Measurements from ENCODE around the gene LSM12.
A peak's percentile ranks its signal among the peaks of the same experiment; 100 is the strongest.
"Not testable (repeated sequence)": the region's sequence is repeated elsewhere in the genome, so short reads cannot be mapped to it uniquely, and the experiment has no call there.

LSM12 gene

DNA sequence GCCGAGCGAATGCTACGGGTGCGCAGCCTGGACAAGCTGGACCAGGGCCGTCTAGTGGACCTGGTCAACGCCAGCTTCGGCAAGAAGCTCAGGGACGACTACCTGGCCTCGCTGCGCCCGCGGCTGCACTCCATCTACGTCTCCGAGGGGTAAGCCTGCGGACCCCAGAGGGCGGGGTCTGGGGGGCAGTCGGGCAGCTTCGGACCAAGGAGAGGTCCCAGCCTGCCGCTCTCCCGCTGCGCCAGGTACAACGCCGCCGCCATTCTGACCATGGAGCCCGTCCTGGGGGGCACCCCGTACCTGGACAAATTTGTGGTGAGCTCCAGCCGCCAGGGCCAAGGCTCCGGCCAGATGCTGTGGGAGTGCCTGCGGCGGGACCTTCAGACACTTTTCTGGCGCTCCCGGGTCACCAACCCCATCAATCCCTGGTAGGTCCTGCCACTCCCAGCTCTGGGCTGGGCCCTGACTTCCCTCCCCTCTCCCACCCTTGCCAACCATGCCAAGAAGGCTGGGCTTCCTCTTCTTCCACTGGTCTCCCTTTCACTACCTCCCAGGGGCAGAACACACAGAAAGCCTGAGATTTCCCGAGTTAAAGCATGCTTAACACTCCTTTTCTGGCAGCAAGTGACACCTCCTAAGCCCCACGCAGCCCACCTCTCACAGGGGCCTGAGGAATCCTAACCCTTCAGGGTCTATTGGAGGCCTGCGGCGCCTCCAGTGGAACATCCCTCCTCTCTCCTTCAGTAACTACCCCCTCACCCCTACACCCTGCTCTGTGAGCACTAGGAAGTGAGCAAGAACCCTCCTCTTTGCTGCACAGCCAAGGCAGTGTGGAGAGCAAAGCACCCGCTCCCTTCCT, 58.9 kb downstream of the LSM12 start:
- DNase-seq (ENCODE audit: low read depth): peak; percentile 54

DNA sequence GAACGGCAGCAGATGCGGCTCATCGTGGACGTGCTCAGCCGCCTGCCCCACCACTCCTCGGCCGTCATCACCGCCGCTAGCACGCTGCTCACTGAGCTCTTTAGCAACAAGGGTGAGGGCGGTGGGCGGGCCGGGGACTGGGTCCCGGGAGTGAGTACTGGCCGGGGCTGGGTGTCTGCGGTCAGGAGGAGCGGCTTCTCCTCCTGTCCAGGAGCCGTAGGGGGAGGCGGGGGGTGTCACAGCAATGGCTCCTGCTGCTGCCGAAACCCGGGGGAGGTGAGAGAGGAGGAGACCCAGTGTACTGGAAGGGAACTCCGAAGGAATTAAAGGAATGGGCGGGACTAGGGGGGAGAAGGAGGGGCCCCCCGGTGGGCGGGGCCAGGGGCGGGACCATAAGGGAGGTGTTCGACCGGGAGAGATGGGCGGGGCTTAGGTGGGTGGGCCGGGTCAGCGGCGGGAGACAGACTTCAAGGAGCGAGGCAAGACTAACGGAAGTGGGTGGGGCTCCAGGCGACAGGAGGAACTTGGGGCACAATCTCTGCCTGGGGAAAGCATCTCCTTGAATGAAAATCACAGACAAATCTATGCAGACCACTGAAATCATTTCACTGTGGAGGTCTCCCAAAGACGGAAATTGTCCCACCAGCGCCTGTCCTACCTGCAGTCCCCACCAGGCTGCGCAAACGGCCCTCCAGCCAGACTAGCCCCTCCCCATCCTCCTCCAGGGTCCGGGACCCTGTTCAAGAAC, 59.7 kb downstream of the LSM12 start:
- peak; percentile 98 for DNase-seq (ENCODE audit: low read depth)

DNA sequence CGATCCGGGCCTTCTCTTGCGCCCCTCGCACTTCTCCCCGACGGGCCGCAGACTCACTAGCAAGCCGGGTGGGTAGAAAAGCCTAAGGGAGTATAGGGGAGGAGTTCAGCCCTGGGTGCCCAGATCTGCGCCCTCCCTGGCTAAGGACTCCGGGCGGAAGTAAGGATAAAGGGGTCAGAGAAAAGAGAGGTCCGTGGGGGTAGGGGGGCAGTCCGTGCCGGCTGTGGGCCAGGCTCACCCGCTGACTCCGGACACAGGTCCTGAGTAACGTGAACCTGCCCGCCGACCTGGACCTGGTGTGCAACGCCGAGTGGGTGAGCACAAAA, 60.2 kb downstream of the LSM12 start:
- no peak for DNase-seq (ENCODE audit: low read depth)

DNA sequence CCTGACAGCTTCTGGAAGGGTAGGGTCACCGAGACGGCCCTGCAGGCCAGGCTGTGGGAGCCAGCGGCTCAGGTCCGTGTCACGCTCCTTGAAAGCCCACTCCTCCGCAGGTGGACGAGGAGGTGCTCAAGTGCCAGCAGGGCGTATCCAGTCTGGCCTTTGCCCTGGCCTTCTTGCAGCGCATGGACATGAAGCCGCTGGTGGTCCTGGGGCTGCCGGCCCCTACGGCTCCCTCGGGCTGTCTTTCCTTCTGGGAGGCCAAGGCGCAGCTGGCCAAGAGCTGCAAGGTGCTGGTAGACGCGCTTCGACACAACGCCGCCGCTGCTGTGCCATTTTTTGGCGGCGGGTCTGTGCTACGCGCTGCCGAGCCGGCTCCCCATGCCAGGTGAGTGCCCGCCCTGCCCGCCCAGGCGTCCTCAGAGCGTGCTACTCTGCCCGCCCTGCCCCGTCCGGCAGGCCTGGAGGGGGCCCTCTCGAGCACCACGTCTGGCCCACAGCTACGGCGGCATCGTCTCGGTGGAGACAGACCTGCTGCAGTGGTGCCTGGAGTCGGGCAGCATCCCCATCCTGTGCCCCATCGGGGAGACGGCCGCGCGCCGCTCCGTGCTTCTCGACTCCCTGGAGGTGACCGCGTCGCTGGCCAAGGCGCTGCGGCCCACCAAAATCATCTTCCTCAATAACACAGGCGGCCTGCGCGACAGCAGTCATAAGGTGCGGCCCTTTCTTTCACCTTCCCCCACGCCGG, 60.8 kb downstream of the LSM12 start:
- DNase-seq (ENCODE audit: low read depth): no peak

DNA sequence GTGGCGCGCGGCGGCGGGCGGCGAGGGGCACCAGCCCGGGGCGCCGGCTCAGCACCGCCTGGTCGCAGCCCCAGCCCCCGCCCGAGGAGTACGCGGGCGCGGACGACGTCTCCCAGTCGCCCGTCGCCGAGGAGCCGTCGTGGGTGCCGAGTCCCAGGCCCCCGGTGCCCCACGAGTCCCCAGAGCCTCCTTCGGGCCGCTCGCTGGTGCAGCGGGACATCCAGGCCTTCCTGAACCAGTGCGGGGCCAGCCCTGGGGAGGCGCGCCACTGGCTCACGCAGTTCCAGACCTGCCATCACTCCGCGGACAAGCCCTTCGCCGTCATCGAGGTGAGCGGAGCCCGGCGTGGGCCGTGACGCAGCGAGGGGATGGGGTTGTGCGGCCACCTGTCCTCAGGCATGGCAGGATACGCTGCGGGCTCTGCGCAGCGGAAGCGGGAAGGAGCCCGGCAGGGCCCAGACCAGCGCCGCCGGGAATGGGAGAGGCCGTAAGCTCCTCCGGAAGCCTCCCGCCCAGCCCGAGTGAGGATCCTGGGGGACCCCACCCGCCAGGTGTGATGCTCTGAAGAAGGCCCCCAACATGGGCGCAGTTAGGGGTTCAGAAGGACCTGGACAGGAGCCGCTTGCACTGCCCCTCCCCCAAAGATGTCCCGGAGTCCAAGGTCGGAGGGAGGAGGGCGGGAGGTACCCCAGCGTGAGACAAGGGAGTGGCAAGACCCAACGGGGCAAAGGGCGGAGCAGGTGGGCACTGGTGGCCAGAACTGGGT, 61.5 kb downstream of the LSM12 start:
- DNase-seq (ENCODE audit: low read depth): no peak

DNA sequence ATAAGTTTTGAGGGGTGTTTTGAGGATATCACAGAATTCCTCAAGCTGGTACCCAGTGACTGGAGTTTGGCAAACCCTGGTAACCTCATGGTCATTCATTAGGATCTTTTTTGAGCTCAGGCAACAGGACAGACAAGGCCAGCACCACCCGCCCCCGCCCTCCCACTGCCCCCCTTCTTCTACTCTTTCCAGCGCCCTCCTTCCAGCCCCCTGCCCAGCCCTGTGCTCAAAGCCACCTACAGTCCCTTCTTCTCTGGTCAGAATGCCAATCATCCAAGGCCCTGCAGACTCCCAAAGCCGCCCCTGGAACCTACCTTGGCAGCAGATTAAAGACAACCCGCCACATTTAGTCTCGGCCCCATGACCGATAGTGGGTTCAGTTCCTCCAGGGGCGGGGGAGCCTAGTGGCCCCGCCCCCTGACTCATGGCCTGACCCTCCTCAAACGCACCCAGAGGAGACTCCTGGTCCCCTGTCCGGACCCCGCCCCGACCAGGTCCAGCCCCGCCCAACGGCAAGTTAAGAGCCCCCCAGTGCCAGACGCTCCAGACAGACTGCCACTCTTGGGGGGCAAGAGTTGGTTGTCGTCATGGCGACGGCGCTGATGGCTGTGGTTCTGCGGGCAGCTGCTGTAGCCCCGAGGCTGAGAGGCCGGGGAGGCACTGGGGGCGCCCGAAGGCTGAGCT, 62.3 kb downstream of the LSM12 start, which contains the start of gene NAGS:
TSS of gene NAGS (plus strand) at position 546 of the 684 bp plus-strand sequence. CDS start at position 588, 42 bp downstream.
- no peak for DNase-seq (ENCODE audit: low read depth)

DNA sequence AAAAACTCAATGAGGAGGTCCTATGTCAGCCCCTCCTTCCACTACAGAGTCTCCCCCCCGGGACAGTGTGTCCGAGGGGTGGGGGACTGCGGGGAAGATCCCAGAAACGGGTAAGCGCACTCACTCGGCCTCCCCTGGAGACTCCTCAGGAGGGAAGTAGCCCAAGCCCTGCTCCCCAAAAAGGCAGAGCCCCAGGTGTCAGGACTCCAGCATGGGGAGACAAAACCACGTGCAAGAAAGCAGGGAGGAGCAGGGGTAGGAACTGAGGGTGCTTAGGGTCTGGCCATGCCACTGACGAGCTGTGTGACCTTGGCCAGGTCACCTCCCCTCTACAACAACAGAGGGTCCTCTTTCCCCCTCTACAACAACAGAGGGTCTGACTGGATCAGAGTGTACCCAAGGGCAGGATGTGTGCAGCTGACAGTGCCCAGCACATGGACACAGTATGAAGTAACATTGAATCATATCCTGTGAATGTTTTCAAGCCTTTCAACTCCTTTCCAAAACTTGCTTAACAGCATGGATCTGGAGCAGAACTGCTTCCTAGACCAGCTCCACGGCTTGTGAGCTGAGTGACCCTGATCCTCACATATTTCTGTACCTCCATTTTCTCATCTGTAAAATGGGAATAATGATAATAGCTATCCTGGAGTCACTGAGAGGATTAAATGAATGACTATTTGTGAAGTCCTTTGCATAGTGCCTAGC, 64.2 kb downstream of the LSM12 start:
- peak; percentile 86 for DNase-seq (ENCODE audit: low read depth)

DNA sequence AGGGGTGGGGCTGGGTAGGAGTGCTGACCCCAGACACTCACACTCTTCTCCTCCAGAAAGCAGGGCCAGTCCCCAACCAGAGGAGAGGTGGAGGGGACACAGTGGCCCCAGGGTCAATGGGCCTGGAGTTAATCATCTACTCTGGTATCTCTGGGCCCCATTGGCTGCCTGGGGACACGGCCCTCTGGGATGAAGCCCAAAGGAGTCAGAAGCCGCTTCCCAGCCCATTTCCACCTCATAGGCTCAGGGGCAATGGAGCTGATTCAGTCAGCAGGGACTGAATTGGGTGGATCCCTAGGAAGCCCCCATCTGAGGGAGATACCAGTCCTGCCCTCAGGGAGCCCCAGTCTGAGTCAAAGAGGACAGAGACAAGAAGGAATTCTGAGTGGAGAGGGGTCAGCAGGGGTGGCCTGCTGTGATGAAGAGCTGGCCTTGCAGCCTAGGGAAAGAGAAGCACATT, 65.0 kb downstream of the LSM12 start:
- DNase-seq (ENCODE audit: low read depth): peak; percentile 26

DNA sequence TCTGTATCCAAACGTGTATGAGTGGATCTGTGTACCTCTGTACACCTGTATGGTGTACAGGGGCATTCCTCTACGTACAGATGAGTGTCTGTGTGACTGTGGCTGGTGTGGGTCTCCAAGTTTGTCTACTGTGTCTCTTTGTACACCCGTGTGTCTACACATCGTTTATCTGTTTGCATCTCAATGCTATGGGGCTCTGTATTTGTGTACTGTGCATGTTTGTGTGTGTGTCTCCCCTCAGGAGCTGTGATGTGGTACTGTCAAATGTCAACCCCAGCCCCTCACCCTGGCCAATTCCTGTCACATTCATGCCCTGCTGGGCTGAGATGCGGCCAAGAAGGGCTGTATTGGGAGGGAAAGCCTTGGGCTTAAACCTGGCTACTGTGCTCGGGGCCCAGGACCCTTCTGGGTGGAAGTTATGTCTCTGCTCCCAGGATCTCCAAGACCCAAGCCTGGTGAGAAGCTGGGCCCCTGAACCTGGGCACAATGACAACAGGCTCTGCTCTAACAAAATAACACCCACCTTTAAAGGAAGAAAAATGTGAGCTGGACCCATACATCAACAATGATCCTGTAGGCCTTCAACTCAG, 65.5 kb downstream of the LSM12 start:
- no peak for DNase-seq (ENCODE audit: low read depth)

DNA sequence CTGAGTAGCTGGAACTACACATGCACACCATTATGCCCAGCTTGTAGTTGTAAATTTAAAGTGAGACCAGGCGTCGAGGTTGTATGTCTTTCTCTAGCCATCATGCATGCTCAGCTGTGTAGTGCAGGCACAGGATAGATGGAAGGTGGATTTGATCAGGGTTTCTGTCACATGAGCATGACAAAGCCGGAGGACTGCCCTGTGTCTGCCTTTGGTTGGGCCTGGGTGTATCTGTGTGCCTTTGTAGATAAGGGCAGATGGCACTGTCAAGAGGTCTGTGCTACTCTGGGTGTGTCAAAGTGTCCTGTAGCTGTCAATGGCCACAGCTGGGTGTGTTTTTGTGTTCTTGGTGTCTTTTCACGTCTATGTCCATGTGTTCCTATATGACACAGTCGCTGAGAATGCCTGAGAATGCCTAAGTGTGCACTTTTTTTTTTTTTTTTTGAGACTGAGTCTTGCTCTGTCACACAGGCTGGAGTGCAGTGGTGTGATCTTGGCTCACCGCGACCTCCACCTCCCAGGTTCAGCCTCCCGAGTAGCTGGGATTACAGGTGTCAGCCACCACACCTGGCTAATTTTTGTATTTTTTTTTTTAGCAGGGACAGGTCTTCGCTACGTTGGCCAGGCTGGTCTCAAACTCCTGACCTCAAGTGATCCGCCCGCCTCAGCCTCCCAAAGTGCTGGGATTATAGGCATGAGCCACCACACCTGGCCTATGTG, 66.2 kb downstream of the LSM12 start:
- peak; percentile 25 for DNase-seq (ENCODE audit: low read depth)

DNA sequence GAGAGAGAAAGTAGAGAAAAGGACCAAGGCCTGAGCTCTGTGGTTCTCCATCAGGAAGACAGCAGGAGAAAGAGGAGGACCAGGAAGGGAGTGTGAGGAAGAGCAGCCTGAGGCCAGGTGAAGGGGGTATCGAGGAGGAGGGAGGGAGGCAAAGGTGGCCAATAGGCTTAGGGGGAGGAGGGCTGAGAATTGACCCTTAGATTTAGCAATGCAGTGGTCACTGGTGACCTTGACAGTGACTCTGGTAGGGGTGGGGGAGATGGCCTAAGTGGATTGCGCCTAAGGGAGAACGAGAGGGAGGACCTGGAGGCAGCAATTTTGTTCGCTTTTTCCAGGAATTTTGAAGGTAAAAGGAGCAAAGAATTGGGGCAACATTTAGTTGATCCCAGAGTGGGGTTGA, 67.4 kb downstream of the LSM12 start:
- no peak for DNase-seq (ENCODE audit: low read depth)

DNA sequence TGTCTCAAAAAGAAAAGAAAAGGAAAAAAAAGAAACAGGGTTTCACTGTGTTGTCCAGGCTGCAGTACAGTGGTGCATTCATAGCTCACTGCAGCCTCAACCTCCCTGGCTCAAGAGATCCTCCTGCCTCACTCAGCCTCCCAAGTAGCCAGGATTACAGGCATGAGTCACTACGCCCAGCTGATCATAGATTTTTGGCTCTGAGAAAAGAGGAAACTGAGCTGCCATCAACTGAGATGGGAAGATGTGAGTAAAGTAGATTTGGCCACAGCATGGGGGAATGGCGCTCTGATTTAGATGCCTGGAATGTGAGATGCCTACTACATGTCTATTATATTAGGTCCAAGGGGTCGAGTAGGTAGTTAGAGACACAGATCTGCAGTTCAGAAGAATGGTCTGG, 67.9 kb downstream of the LSM12 start:
- DNase-seq (ENCODE audit: low read depth): peak; percentile 84

DNA sequence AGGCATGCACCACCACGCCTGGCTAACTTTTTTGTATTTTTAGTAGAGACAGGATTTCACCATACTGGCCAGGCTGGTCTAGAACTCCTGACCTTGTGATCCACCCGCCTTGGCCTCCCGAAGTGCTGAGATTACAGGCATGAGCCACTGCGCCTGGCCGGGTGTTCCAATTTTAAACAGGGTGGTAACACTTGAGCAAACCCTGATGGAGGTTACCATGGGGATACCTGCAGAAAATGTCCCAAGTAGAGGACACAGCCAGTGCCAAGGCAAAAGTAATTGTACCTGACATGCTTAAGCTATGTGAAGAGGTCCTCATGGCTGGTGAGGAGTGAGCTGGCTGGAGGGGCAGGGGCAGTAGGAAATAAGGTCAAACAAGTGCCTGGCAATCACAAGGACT, 69.3 kb downstream of the LSM12 start:
- not testable (repeated sequence) for DNase-seq (ENCODE audit: low read depth)

DNA sequence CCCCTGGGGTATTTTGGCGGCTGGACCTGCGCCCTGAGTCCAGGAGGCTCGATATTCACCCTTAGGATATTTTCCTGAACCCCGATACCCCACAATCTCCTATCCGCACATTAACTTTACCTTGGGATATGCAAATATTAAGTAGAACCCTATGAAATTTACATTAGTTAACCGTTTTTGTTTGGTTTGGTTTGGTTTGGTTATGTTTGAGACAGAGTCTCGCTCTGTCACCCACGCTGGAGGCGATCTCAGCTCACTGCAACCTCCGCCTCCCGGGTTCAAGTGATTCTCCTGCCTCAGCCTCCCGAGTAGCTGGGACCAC, 71.4 kb downstream of the LSM12 start:
- no peak for DNase-seq (ENCODE audit: low read depth)

DNA sequence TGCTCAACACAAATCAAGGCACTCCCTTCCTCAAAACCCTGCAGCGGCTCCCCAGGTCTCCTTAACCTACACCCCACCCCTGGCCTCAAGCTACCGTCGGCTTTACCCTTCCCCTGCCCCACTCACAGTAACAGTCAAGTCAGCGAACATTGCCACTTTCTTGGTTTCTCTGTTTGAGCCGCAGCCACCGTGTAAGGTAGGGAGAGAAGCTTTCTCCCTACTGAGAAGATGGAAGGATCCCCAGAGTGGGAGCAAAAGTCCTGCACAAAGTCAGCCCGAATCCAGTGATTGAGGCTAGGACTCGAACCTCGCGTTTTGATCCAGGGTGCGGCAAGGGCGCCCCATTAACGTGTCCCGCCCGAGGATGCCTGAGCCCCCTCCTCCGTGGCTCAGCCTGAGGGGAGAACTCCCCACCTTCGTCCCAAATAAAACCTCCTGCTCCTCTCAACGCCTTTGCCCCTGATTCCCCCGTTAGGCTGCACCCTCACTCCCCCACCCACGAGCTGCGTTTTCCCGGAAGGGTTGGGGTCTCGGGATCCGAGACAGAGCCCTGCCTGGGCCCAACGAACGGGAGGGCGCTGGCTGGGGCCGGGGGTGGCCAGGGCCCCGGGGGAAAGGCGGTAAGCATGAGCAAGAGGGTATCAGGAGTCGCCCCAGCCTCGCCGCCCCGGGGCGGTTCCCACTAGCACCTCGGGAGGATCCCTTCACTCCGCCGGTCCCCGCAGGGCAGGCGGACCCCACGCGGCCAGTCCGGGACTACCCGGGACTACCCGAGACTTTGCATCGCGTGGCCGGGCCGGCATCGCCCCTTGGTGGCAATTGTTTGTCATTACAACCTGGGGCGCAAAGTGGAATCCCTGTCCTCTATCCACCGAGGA, 72.0 kb downstream of the LSM12 start:
- peak; percentile 68 for DNase-seq (ENCODE audit: low read depth)

DNA sequence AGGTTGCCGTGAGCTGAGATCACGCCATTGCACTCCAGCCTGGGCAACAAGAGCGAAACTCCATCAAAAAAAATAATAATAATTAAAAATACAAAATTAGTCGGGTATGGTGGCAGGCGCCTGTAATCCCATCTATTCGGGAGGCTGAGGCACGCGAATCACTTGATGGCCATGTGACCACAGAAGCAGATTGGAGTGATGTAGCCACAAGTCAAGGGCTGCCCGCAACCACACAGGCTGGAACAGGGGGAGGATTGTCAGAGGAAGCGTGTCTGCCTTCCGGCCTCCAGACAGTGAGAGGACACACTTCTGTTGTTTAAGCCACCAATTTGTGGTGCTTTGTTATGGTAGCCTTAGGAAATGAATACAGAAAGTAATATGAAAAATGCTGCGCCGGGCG, 73.8 kb downstream of the LSM12 start:
- no peak for DNase-seq (ENCODE audit: low read depth)

DNA sequence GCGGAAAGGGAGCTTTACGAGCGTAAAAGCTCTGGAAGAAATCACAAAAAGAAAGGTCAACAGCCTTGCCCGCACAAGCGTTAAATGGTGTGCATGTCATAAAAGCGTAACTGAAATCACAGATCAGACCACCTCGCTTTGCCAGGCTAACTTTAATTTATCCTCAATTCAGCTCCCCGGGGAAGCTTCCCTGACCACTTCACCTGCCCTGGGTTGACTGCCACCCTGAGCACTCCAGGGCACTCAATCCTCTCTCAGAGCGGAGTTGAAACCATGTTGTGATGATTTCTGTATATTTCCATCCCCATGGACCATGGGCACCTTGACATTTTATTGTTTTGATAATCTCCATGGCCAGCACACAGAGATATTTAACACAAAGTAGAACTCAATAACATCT, 78.2 kb downstream of the LSM12 start:
- DNase-seq (ENCODE audit: low read depth): no peak

DNA sequence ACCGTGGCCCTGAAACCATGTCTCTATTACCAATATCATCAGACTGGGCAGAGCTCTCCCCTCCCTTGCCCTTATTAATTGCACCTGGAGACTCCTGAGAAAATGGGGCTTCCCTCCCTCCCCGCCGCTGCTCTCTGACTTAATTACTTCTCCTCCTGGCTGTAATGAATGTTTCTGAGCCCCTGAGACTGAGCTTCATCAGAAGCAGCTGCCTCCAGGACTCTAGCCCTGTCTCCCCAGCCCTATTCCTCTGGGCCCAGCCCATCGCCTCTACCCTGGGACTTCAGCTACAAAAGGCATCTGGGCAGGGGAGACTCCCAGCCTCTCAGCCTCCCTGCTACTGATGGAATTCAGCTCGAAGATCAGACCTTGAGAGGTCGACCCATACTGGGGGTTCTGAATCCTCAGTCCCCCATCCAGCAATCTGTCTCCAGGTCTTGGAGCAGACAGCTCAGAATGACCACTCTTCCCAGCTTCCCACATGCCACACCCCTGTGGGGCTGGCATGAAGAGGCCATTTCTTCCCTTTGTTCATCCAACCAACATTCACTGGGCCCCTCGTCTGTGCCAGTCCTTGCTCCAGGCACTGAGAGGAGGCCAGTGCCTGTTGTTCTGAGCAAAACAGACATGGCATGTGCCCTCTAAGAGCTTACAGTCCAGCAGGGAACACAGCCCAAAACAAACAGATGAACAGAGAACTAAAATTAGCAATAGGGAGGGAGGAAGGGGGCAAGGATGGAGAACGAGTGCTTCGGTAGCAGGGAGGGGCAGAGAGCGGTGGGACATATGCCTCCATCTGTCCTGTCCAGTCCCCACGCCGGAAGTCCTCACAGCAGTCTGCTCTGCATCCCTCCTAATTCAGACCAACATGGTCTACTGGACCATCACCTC, 79.1 kb downstream of the LSM12 start:
- DNase-seq (ENCODE audit: low read depth): no peak

Measured in EH (cell line).